Pulmonary artery endothelial cell (primary cell): ENCODE measurements around the gene DMRTB1. TPM values are rescaled to one million over a fixed set of nuclear protein-coding genes. Genes with fewer than 3 reads are reported as not detected.

Source experiments
- DNase-seq: peaks from one replicate; pipeline ENCODE4 v3.0.0-alpha.2; 2011; ENCODE audit warnings: low read depth, low spot score
- total RNA-seq: library from RNA; depleted of rRNA; stranded (reverse); fragments of >200 nt; gene quantifications from 2 replicates; pipeline ENCODE4 v1.2.3, GENCODE V29; 2014

The DMRTB1 gene
- total RNA-seq, 1 donor from 2014 or later, result not detected

DNA sequence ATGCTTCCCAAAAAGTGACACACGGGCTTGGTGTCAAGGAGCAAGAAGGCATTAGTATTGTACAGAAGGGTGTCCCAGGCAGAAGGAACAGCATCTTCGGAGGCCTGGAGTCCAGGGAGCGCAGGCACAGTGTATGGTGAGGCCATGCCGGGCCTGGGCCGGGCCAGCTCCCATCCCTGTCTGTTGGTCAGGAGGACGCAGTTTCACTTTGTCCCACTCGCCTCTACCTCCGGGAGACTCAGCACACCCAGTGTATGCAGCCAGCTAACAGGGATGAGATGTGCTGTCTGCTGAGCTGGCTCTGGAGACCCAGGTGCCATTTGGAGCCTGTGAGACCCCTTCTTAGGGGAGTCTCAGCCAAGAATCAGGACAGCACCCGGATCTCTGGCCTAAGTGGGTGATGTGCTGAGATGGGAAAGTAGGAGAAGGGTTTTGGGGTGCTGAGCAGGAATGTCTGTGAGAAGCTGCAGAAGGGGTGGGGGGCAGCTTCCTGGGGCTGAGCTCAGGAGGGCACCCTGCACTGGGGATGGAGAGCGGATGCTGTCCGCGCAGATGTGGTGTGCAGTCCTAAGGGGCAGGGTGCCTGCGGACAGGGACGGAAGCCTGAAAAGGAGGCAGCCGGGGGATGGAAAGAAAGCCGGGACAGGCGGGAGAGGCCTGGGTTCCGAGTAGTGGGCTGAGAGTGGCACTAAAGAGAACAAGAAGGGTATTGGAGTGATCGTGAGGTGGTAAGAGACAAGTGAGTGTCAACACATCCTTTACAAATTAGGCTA lies 25.7 kb downstream of the DMRTB1 start:
- DNase-seq, result no peak

DNA sequence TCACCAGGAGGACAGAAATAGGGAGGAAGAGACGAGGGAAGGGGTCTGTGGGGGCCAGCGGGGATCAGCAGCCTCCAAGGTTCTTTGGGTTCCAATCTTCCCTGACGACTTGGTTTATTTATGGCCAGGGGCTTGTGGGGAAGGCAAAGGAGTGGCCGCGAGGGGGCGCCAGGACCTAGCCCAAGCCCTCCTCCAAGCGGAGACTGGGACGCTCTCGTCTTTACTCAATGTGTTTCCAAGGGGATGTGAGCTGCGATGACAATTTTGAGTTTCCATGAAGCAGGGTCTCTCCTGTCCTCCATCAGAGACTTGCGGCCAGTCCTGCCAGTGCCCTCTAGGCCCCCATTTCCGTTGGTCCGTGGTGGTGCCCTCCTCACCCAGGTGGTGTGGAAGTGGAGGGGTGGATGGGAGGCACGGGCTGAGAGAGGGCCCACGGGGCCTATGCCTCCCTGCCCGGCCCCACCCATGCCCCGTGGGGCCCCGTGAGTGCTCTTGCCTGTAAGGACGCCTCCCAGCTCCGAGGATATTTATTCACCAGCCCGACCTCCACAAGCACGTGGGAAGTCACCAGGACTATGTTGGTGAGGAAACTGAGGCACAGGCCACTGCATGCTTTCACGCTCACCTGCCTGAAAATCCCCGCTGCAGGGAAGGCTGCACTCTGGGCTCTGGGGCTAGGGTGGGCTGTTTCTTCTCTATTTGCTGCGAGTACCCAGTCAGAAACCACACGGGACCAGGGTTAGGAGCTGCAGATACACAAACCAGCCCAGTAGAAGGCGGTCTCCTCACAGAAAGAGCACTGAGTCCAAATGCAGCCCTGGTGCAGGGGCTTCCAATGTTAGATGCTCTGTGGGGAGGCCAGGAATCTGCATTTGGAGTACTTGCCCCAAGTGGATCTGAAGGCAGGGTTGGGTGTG lies 26.5 kb downstream of the DMRTB1 start:
- peak; percentile 20 for DNase-seq

DNA sequence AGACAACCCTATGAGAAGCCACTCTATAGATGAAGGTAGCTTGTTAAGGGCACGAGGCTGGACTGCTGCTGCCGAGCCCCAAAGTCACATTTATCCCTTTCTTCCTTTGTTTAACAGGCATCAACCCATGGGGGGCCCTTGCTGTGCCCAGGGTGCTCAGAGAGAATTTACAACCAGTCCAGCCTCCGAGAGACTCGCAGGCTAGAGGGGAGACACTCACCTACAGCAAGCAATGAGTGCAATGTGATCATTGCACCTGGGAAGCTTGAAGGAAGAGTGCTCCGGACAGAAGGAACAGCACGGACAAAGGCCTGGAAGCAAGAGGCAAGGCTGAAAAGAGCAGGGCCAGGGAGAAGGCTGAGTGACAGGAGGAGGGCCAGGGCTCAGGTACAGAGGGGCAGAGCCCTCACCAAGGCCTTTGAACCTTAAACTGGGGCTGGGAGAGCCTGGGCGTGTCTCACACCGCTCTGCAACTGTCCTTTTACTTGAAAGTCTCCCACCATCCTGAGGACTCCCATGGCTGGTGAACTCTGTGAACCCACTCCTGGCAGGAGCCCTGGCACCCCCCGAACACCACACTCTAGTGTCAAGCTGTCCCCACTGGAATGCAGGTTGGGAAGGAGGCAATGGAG lies 27.3 kb downstream of the DMRTB1 start:
- DNase-seq, result no peak

DNA sequence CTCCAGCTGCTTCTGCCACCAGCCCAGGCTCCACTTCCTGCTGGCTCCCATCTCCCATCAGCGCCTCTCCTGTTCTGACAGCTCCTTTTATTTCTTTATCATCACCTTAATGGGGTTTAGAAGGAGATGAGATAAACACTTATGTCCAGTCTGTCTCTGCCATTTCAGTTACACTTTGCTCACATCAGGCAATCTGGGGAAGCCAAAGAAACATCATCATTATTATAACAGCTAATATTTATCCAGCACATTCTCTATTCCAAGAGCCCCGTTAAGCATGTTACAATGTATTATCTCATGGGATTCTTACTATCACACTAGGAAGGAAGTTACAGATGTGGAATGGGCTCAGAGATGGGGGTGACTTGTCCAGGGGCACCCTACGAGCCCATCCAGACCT lies 31.2 kb downstream of the DMRTB1 start:
- DNase-seq, result no peak

DNA sequence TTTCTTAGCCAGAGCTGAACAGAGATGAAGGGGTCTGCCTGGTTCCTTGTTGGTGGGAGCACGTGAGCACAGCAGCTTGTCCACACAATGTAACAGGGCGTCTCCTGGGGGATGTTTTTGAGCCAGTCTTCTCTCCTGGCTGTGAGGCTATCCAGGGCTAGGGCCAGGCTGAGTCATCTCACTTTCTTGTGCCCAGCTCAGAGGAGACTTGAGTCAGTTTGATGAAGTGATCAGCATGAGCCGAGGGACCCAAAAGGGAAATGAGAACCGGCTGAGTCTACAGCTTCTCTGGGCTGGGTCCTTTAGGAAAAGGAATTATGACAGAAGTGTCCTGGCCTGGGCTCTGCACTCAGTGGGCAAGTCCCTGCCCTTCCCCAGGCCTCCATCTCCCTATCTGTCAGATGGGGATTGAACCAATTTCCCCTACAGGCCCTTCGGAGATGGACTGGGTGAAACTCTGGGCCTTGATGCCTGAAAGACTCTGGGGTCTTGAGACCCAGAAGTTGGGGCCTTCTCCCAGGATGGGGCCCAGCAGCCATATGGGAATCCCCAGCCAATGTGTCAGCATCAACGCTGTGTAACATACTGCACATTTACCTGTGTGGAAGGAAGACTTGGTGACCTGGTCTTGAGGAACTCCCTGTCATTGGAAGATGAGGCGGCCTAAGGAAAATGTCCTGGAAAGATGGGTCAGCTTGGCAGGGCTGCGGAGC lies 36.6 kb downstream of the DMRTB1 start:
- no peak for DNase-seq

DNA sequence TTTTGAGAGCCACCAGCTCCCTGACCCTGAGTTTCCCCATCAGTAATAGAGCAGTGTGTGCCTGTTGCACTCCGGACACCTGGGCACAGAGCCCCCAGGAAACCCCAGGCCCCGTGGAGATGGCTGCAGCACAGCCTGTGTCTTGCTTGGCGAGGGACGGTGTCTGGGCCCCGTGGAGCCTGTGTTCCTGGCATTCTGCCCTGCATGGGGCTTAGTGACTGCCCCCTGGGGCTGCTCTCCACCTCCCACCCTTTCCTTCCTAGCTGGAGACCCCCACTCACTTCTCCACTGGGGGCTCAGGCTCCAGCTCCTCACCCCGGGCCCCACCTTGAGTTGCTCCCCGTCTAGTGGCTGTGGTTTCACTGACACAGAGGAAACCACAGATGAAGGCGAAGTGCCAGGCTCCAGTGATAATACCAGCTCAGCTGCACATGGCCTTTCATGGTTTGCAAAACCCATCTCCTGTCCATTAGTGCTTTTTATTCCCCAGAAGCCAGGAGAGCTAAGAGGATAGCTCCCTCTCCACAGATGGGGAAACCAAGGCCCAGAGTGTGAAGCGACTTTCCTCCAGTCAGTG lies 39.4 kb downstream of the DMRTB1 start:
- no peak for DNase-seq

DNA sequence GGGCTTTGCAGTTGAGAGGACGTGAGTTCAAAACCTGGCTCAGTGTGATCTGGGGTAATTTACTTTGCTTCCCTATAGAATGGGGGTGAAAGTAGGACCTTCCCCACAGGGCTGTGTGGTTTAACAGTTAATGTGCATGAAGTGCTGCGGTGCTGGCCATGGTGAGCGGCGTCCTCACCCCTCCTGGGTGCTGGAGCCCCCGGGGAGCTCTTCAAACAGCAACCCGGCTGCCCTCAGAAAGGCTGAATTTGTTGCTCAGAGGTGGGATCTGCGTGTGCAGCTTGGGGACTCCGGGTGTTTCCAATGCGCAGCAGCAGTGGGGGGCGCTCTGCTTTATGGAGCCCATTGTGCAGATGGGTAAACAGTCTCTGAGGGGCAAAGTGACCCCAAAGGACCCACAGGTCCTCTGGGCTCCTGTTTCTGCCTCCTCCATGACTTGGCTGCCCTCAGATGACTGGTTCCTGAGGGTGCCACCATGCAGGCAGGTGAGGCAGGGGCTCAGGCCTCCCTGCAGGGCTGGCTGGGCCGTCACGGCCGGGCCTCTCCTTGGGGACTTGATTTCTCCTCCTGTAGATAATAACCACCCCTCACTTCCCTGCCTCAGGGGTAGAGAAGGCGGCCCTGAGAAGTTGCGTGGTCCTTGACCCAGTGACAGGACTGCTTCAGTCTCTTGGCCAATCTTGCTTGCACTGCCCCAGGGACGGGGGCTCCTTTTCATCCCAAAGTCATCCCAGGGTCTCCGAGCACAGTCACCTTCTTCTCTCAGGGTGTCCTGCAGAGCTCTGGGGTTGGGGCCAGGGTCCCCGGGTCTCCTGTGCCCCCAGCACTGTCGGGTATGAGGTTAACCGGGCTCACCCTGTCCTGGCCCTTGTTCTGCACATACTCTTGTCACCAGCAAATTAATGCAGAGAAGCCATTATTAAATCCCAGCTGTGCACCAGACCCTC lies 40.3 kb downstream of the DMRTB1 start:
- DNase-seq, result no peak

DNA sequence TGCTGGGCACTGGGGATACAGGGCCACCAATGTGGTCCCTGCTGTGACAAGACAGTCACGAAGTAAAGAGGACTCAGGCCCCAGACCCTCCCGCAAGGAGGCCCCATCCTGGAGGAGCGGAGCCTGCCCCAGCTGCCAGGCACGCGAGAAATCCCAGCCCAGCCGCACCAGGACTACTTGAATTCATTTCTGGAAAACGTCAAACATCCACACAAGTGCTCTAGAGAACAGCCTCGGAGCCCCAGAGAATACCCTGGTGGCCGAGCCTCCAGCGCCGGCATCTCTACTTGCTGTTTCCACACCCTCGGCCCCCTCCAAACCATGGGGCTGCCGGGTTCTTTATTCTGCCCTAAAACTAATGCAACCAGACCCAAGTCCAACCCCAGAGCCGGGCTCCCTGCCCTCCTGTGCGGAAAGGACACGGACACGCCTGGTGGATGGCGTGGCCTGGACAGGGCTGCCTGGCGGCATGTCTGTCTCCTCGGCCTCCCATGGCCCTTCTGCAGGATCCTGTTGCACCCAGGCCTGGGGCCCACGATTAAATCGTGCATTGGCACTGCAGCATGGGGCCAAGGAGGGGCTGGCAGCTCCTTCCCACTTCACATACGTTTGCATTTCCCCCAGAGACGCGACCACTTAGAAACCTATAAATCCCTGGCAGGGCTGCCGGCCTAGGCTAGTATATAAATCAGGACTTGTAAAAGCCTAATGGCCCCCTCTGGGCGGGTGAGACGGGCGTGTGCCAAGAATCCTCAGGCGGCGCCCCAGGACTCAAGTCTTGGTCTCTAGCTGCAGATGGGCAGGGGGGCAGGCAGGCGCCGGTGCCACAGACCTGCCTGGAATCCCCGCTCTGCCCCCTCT lies 41.2 kb downstream of the DMRTB1 start:
- no peak for DNase-seq

DNA sequence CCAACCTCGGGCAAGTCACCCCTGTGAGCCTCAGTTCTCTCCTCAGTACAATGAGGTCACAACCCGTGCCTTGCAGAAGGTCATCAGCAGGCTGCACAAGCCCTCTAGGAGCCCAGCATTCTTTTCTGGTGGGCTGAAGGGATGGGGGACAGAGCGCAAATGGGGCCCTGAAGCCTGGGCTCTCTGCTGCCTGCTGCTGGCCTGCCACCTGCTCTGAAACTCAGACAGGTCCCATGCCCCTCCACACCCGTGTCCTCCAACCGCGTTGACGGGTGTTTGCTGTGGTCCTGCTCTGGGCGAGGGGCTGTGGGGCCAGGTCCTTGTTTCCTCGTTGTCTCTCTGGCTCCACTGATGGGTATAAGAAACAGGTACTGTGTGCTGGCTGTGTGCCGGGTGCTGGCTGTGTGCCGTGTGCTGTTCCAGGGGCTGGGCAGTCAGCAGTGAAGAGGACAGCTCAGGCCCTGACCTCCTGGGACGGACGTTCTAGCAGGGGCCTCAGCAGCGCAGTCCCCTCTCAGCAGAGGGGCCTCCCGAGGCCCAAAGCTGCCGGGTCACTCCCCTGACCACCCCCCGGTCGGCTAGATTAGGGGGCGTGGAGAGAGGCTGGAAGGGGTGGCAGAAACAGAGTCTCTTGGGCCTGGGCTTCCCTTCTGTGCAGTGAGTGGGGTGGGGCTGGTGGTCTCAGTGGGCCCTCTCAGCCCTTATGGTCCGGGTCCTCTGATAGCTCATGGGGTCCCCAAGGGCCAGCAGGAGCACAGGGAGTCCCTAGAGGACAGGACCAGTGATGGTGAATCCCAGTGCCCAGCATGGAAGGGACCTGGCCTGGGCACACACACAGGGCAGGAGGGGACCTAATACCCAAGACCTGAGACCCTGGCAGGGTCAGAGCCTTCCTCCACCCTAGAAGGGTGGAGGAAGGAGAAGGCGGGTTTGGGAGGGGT lies 42.1 kb downstream of the DMRTB1 start:
- DNase-seq, result no peak

DNA sequence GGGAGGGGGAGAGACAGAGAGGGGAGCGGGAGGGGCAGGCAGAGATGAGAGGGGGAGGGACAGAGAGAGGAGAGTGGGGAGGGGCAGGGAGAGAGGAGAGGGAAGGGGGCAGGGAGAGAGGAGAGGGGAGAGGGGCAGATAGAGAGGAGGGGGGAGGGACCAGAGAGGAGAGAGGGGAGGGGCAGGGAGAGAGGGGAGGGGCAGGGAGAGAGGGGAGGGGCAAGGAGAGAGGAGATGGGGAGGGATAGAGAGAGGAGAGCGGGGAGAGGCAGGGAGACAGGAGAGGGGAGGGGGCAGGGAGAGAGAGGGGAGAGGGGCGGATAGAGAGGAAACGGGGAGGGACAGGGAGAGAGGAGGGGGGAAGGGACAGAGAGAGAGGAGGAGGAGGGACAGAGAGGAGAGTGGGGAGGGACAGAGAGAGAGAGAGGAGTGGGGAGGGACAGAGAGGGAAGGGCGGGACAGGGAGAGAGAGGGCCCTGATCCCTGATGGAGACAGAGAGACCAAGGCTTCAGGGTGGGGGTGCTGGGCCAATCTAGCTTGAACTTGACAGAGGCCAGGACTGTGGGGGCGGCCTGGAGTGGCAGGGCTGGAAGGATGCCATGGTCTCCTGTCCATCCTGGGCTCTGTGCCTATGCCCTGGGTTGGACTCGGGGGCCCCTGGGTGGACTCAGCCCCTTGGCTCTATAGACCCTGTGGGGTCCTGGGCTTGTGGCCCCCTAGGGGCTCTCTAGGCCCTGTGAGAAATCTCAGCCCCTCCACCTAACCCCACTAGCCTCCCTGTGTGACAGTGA lies 43.6 kb downstream of the DMRTB1 start:
- DNase-seq, result no peak

DNA sequence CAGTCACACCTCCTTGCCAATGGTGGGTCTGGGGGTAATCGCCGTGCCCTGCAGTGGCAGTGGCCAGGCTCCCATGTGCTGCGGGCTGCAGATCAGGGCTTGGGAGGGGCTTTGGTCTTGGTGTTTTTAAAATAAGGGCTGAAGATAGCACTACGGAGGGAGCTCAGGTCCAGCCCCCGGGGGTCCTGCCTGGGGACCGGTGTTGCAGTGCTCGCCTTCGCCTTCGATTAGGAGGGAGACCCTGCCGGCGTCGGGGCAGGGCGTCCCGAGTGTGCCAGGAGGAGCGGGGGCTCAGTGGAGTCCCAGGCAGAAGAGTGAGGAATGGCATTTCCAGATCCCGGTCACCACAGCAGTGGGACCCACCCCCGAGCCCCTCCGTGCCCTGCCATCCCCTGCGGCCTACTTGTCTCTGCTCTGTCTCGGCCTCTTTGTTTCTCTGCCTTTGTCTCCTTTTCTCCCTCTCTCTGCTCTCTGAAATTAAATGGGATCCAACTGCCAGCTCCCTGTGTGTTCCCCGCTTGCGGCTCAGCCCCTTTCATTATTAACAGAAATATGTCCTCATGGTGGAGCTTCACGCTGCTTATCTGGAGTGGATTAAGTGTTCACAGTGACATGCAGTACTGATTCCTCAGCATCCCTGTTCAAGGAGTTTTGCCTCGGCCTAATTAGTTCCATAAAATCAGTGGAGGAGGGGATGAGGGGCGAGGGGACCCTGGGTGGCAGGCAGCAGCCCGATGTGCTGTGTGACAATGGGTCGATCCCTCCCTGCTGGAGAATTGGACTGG lies 44.4 kb downstream of the DMRTB1 start:
- no peak for DNase-seq

DNA sequence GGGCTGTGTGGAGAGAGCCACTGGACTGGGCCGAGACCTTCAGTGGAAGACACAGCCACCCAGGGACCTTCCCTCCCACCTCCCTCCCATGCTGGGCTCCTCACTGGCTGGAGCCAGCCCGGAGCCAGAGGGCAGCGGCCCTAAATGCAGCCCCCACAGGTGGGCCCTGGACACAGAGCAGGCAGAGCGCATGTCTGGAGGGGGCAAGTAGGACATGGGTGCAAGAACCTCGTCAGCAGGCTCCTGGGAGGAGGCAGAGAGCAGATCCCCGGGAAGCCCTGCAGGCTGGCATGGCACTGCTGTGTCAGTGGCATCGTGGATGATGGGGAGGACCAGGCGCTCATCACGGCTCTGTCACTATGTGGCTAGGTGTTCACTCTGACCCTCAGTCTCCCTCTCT lies 45.7 kb downstream of the DMRTB1 start:
- no peak for DNase-seq

DNA sequence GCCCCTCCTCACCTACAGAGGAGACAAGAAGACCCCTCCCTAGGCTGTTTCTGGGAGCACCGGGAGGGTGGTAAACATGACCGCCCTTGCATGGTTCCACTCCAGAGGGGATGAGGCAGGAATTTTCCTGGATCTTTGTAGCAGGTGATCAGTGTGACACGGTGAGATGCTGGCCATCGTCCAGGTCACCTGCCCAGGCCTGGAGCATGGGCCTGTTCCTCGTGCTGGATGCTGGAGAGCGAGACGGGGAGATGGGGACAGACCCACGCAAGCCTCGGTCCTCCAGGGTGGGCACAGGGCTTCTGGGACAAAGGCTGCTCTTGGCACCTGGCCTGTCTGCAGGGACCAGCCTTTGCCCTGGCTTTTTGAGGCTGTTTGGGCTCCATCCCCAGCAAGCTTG lies 46.2 kb downstream of the DMRTB1 start:
- no peak for DNase-seq

DNA sequence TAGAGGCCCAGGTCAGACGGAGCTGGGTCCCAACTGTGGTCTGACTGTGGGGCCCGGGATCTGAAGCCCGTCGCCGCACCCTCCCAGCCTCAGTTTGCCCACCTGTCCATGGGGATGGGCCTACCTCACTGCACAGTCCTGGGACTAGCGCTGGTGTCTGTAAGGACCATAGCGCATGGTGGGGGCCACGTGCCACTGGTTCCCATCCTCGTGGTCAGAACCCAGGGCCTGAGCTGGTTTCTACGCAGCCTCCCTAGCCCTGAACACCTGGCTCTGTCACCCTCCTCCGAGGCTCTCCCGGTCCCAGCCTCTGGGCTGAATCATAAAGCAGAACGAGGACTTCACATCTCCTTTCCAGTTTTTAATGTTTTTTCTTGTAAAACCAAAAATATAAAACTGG lies 46.7 kb downstream of the DMRTB1 start:
- DNase-seq, result no peak

DNA sequence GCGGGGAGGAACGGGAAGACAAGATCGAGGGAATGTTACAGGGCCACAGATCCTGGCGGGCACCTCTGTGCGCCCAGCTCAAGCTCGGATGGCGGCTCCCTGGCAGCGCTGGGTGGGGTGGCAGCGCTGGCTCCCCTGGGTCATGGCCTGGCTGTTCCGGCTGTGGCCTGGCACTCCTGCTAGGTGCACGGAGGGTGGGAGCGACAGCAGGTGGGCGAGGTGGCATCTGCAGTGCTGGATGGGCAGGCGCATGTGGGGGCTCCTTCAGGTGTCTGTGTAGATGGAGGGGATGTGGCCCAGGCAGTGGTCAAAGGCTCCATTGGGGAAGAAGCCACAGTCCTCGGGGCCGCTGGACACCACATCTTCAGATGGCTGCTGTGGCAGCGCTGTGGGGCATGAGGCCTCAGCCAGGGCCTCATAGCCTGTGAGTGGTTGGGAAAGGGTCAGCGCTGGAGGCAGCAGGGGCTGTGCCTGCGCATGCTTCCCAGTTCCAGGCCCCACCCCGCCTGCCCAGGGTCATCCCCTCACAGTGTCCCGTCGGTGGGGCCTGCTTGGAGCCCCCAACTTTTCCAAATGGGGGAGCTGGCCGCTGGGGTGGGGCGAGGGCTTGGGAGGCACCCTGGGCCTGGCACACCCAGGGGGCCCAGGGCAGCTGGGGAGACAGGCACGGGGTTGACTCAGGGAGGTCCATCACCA lies 47.3 kb downstream of the DMRTB1 start:
- no peak for DNase-seq
